WTC11 (cell line): ENCODE data around the gene IL12RB1.

Source experiments
- KAT7 ChIP-seq: sonication (generic); formaldehyde crosslinking; IDR thresholded peaks from 2 replicates; pipeline ENCODE4 v1.8.1; 2023; ENCODE audit warnings: missing genetic modification reagents, mild to moderate bottlenecking, borderline replicate concordance
- NR3C1 ChIP-seq: sonication (generic); formaldehyde crosslinking; conservative IDR thresholded peaks from 2 replicates; pipeline ENCODE4 v1.8.1; 2023; ENCODE audit warnings: low read depth, mild to moderate bottlenecking, missing genetic modification reagents
- ZNF232 ChIP-seq: sonication (generic); formaldehyde crosslinking; IDR thresholded peaks from 2 replicates; pipeline ENCODE4 v1.8.0; 2022; ENCODE audit warnings: mild to moderate bottlenecking, missing genetic modification reagents
- TF ChIP-seq, protein P1 (sequence below): fragments of 200-600 bp; IDR thresholded peaks from 2 replicates; pipeline ENCODE4 v1.8.0; 2022; ENCODE audit warnings: antibody characterized with exemption
- TF ChIP-seq, protein P2 (sequence below): sonication (generic); formaldehyde crosslinking; IDR thresholded peaks from 2 replicates; pipeline ENCODE4 v1.8.1; 2022; ENCODE audit warnings: low read depth, mild to moderate bottlenecking, moderate library complexity, missing genetic modification reagents, borderline replicate concordance
- TF ChIP-seq, protein P3 (sequence below): fragments of 250-450 bp; sonication (Bioruptor Pico); IDR thresholded peaks from 2 replicates; pipeline ENCODE4 v2.1.2; 2022; ENCODE audit warnings: mild to moderate bottlenecking, moderate library complexity

DNA sequence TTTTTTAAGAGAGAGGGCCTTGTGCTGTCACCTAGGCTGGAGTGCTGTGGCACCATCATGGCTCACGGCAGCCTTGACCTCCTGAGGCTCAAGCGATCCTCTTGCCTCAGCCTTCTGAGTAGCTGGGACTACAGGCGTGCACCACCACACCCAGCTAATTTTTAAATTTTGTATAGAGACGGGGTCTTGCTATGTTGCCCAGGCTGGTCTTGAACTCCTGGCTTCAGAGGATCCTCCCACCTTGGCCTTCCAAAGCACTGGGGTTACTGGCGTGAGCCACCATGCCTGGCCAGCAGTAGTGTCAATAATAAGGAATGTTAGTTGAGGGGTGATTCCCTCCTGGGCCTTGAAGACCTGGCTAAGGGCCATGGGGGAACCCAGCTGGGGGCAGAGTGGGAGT is 34.4 kb upstream of the IL12RB1 start:
- TF ChIP-seq, protein P1, sequence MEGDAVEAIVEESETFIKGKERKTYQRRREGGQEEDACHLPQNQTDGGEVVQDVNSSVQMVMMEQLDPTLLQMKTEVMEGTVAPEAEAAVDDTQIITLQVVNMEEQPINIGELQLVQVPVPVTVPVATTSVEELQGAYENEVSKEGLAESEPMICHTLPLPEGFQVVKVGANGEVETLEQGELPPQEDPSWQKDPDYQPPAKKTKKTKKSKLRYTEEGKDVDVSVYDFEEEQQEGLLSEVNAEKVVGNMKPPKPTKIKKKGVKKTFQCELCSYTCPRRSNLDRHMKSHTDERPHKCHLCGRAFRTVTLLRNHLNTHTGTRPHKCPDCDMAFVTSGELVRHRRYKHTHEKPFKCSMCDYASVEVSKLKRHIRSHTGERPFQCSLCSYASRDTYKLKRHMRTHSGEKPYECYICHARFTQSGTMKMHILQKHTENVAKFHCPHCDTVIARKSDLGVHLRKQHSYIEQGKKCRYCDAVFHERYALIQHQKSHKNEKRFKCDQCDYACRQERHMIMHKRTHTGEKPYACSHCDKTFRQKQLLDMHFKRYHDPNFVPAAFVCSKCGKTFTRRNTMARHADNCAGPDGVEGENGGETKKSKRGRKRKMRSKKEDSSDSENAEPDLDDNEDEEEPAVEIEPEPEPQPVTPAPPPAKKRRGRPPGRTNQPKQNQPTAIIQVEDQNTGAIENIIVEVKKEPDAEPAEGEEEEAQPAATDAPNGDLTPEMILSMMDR: no peak
- TF ChIP-seq KAT7 (CRISPR knock-in tag) (no peak), NR3C1 (CRISPR knock-in tag) (no peak), ZNF232 (CRISPR knock-in tag) (no peak)
- TF ChIP-seq, protein P2, sequence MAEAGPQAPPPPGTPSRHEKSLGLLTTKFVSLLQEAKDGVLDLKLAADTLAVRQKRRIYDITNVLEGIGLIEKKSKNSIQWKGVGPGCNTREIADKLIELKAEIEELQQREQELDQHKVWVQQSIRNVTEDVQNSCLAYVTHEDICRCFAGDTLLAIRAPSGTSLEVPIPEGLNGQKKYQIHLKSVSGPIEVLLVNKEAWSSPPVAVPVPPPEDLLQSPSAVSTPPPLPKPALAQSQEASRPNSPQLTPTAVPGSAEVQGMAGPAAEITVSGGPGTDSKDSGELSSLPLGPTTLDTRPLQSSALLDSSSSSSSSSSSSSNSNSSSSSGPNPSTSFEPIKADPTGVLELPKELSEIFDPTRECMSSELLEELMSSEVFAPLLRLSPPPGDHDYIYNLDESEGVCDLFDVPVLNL (CRISPR knock-in tag): no peak
- TF ChIP-seq, protein P3, sequence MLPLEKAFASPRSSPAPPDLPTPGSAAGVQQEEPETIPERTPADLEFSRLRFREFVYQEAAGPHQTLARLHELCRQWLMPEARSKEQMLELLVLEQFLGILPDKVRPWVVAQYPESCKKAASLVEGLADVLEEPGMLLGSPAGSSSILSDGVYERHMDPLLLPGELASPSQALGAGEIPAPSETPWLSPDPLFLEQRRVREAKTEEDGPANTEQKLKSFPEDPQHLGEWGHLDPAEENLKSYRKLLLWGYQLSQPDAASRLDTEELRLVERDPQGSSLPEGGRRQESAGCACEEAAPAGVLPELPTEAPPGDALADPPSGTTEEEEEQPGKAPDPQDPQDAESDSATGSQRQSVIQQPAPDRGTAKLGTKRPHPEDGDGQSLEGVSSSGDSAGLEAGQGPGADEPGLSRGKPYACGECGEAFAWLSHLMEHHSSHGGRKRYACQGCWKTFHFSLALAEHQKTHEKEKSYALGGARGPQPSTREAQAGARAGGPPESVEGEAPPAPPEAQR (CRISPR knock-in tag): no peak
